WTC11 (cell line): ENCODE results near the gene OR5AU1. TPM values are rescaled to one million over a fixed set of nuclear protein-coding genes. Genes with fewer than 3 reads are reported as not detected.

Experiments used
- ATAC-seq: fragments of 200-7000 bp; cut with Tn5 transposase; 2 replicates; pipeline ENCODE4 v1.10.0; 2021; ENCODE audit warnings: mild to moderate bottlenecking, moderate library complexity
- CTCF ChIA-PET: fragments of 300-600 bp; sonication (Branson Sonifier 250); formaldehyde crosslinking; loops from one replicate; lab custom pipeline; 2021; ENCODE audit warnings: antibody characterized with exemption; lab: Charles Lee
- POLR2A ChIA-PET: fragments of 350-600 bp; sonication (Branson Sonifier 250); formaldehyde crosslinking; loops from one replicate; lab custom pipeline; 2021; ENCODE audit warnings: antibody characterized with exemption; lab: Charles Lee
- DNase-seq: peaks from one replicate; pipeline ENCODE4 v3.0.0; 2021; ENCODE audit warnings: low spot score
- H3K27ac Mint-ChIP-seq: 2 replicates; pipeline ENCODE4 v1.8.0; 2021; ENCODE audit warnings: mixed read lengths
- H3K27me3 Mint-ChIP-seq: 2 replicates; pipeline ENCODE4 v1.8.0; 2021; ENCODE audit warnings: low read depth, mild to moderate bottlenecking, moderate library complexity, mixed read lengths
- H3K36me3 Mint-ChIP-seq: 2 replicates; pipeline ENCODE4 v1.8.0; 2021; ENCODE audit warnings: mixed read lengths
- H3K4me1 Mint-ChIP-seq: 2 replicates; pipeline ENCODE4 v1.8.0; 2022; ENCODE audit warnings: mixed read lengths
- H3K4me3 Mint-ChIP-seq: 2 replicates; pipeline ENCODE4 v1.8.0; 2021; ENCODE audit warnings: mild to moderate bottlenecking, moderate library complexity, mixed read lengths
- H3K9me3 Mint-ChIP-seq: 2 replicates; pipeline ENCODE4 v1.8.0; 2021; ENCODE audit warnings: mixed read lengths
- AR ChIP-seq: fragments of 250-450 bp; sonication (Bioruptor Pico); IDR thresholded peaks from 2 replicates; pipeline ENCODE4 v1.9.0; 2021; ENCODE audit warnings: mild to moderate bottlenecking
- ATF1 ChIP-seq: sonication (generic); formaldehyde crosslinking; IDR thresholded peaks from 2 replicates; pipeline ENCODE4 v1.8.1; 2023; ENCODE audit warnings: mild to moderate bottlenecking, moderate library complexity, missing genetic modification reagents
- EMX1 ChIP-seq: fragments of 250-450 bp; sonication (Bioruptor Pico); IDR thresholded peaks from 2 replicates; pipeline ENCODE4 v1.8.0; 2021; ENCODE audit warnings: mild to moderate bottlenecking
- ERG ChIP-seq: fragments of 250-450 bp; sonication (Bioruptor Pico); IDR thresholded peaks from 2 replicates; pipeline ENCODE4 v1.8.0; 2021; ENCODE audit warnings: mild to moderate bottlenecking
- NFE2L1 ChIP-seq: sonication (generic); formaldehyde crosslinking; IDR thresholded peaks from 2 replicates; pipeline ENCODE4 v1.8.1; 2023; ENCODE audit warnings: missing genetic modification reagents
- PRRX2 ChIP-seq: fragments of 250-450 bp; sonication (Bioruptor Pico); IDR thresholded peaks from 2 replicates; pipeline ENCODE4 v1.8.0; 2021; ENCODE audit warnings: mild to moderate bottlenecking
- TEAD1 ChIP-seq: sonication (generic); formaldehyde crosslinking; IDR thresholded peaks from 2 replicates; pipeline ENCODE4 v1.8.0; 2022; ENCODE audit warnings: mild to moderate bottlenecking, missing genetic modification reagents
- ZNF138 ChIP-seq: sonication (generic); formaldehyde crosslinking; conservative IDR thresholded peaks from 2 replicates; pipeline ENCODE4 v1.8.1; 2022; ENCODE audit warnings: mild to moderate bottlenecking, moderate library complexity, missing genetic modification reagents
- ZNF416 ChIP-seq: fragments of 250-450 bp; sonication (Bioruptor Pico); IDR thresholded peaks from 2 replicates; pipeline ENCODE4 v1.9.0; 2021; ENCODE audit warnings: mild to moderate bottlenecking, inconsistent platforms
- ZNF425 ChIP-seq: fragments of 250-450 bp; sonication (Bioruptor Pico); conservative IDR thresholded peaks from 2 replicates; pipeline ENCODE4 v1.9.0; 2021; ENCODE audit warnings: mild to moderate bottlenecking
- ZNF532 ChIP-seq: fragments of 250-450 bp; sonication (Bioruptor Pico); IDR thresholded peaks from 2 replicates; pipeline ENCODE4 v1.9.0; 2021; ENCODE audit warnings: mild to moderate bottlenecking, borderline replicate concordance
- ZNF671 ChIP-seq: fragments of 250-450 bp; sonication (Bioruptor Pico); IDR thresholded peaks from 2 replicates; pipeline ENCODE4 v1.8.0; 2021; ENCODE audit warnings: mild to moderate bottlenecking
- total RNA-seq: library from RNA; stranded (reverse); gene quantifications from 3 replicates; pipeline ENCODE4 v1.2.3, GENCODE V29; 2021

The OR5AU1 gene
- total RNA-seq, 1 experiment from 2014 or later: not detected

- peaks cover 3% of the 10 kb centered on the region; the same call in 1 of the 2 replicates for H3K9me3 Mint-ChIP-seq
- ATAC-seq: no peak
- no peak for DNase-seq
- H3K4me3 Mint-ChIP-seq: no peak overlapping the region
- peak overlapping the region; percentile 14; the same call in 1 of the 2 replicates for H3K27ac Mint-ChIP-seq
- H3K27me3 Mint-ChIP-seq: no peaks in the 10 kb centered on the region
- ChIA-PET CTCF (interaction anchor here (0.6 kb wide), 1 partner anchor 188 kb away, joined by 3 read pairs; no protein-coding TSS in a partner anchor), POLR2A (interaction anchor here (0.5 kb wide), 1 partner anchor 77 kb away, joined by 3 read pairs; no protein-coding TSS in a partner anchor)
- H3K36me3 Mint-ChIP-seq: peaks cover 11% of the 10 kb centered on the region
- peaks cover 41% of the 10 kb centered on the region for H3K4me1 Mint-ChIP-seq
- TF ChIP-seq NFE2L1 (CRISPR knock-in tag): no peak
- 0 out of 2 replicates have a peak, but pooled peaks have one; percentile 60 for TF ChIP-seq ZNF416 (CRISPR knock-in tag)
- TF ChIP-seq, all 79 proteins: peak for 1
Observed at GRCh38 chr14:21202463-21203358, 46.8 kb upstream of the OR5AU1 start.

- H3K27ac Mint-ChIP-seq: peak overlapping the region; percentile 14; the same call in 1 of the 2 replicates
- peaks cover 12% of the 10 kb centered on the region for H3K9me3 Mint-ChIP-seq
- DNase-seq: no peak
- H3K4me1 Mint-ChIP-seq: peaks cover 33% of the 10 kb centered on the region
- TF ChIP-seq ATF1 (CRISPR knock-in tag) (no peak), ZNF416 (CRISPR knock-in tag) (no peak), ZNF671 (CRISPR knock-in tag) (peak; percentile 20; the same call in 1 of the 2 replicates), AR (CRISPR knock-in tag) (peak; percentile 56; the same call in 1 of the 2 replicates), EMX1 (peak; percentile 52; the same call in 1 of the 2 replicates), ZNF532 (0 out of 2 replicates have a peak, but pooled peaks have one; percentile 59), PRRX2 (peak; percentile 8; the same call in 1 of the 2 replicates)
- H3K4me3 Mint-ChIP-seq: no peak overlapping the region
- peak; percentile 3; the same call in 1 of the 2 replicates for ATAC-seq
- H3K36me3 Mint-ChIP-seq: peaks cover 3% of the 10 kb centered on the region; the same call in 1 of the 2 replicates
- ChIA-PET POLR2A (no interaction called here), CTCF (interaction anchor here (0.6 kb wide), 1 partner anchor 187 kb away, joined by 3 read pairs; no protein-coding TSS in a partner anchor)
- no peaks in the 10 kb centered on the region for H3K27me3 Mint-ChIP-seq
Observed at GRCh38 chr14:21201732-21202462, 46.0 kb upstream of the OR5AU1 start.

- H3K4me1 Mint-ChIP-seq: peaks cover 23% of the 10 kb centered on the region
- ATAC-seq (no peak), DNase-seq (no peak)
- H3K27me3 Mint-ChIP-seq: no peaks in the 10 kb centered on the region
- no peak overlapping the region for H3K4me3 Mint-ChIP-seq
- peak overlapping the region; percentile 24; the same call in 1 of the 2 replicates for H3K27ac Mint-ChIP-seq
- no peaks in the 10 kb centered on the region for H3K36me3 Mint-ChIP-seq
- ChIA-PET POLR2A (no interaction called here), CTCF (no interaction called here)
- H3K9me3 Mint-ChIP-seq: peaks cover 12% of the 10 kb centered on the region
- TF ChIP-seq ERG (CRISPR knock-in tag) (0 out of 2 replicates have a peak, but pooled peaks have one; percentile 57), ZNF425 (CRISPR knock-in tag) (peak; percentile 39; the same call in 1 of the 2 replicates), ZNF138 (CRISPR knock-in tag) (no peak), TEAD1 (no peak), PRRX2 (0 out of 2 replicates have a peak, but pooled peaks have one; percentile 60), AR (CRISPR knock-in tag) (0 out of 2 replicates have a peak, but pooled peaks have one; percentile 31)
Observed at GRCh38 chr14:21200752-21201461, 45.0 kb upstream of the OR5AU1 start.
